GM18873 (cell line): ENCODE results near the gene PRRC2B.

Experiments used
- ATAC-seq: cut with Tn5 transposase; IDR thresholded peaks from one replicate; pipeline ENCODE4 v1.9.1; 2021; ENCODE audit warnings: mild to moderate bottlenecking, moderate library complexity, moderate number of reproducible peaks; ENCODE audit not compliant: unreplicated experiment, low FRiP score

The PRRC2B gene

GRCh38 chr9:131406563-131407436 is 12.9 kb downstream of the PRRC2B start:
- no peak for ATAC-seq

- ATAC-seq = no peak
Measured at GRCh38 chr9:131407717-131408195, 13.9 kb downstream of the PRRC2B start.

- no peak for ATAC-seq
Measured at GRCh38 chr9:131409458-131409992, 15.6 kb downstream of the PRRC2B start.

GRCh38 chr9:131410044-131410491 is 16.2 kb downstream of the PRRC2B start:
- ATAC-seq = no peak

GRCh38 chr9:131411719-131412681 is 18.1 kb downstream of the PRRC2B start:
- no peak for ATAC-seq

- no peak for ATAC-seq
Measured at GRCh38 chr9:131416509-131416908, 22.6 kb downstream of the PRRC2B start.

GRCh38 chr9:131417264-131418142 is 23.6 kb downstream of the PRRC2B start:
- ATAC-seq = no peak

GRCh38 chr9:131418143-131419025 is 24.5 kb downstream of the PRRC2B start:
- no peak for ATAC-seq

GRCh38 chr9:131419026-131419614 is 25.2 kb downstream of the PRRC2B start:
- no peak for ATAC-seq

GRCh38 chr9:131419716-131420115 is 25.8 kb downstream of the PRRC2B start:
- no peak for ATAC-seq

- no peak for ATAC-seq
Measured at GRCh38 chr9:131420980-131421624, 27.2 kb downstream of the PRRC2B start.

GRCh38 chr9:131421691-131422090 is 27.8 kb downstream of the PRRC2B start:
- ATAC-seq = no peak

GRCh38 chr9:131422241-131422792 is 28.4 kb downstream of the PRRC2B start:
- ATAC-seq = no peak

GRCh38 chr9:131423171-131423581 is 29.3 kb downstream of the PRRC2B start:
- no peak for ATAC-seq

GRCh38 chr9:131426545-131426944 is 32.7 kb downstream of the PRRC2B start:
- ATAC-seq = no peak

- no peak for ATAC-seq
Measured at GRCh38 chr9:131429121-131430012, 35.5 kb downstream of the PRRC2B start.

- ATAC-seq = no peak
Measured at GRCh38 chr9:131432050-131432449, 38.2 kb downstream of the PRRC2B start.
